Liver (tissue), 9 donors: ENCODE data around the gene PLA2G3. TPM values are rescaled to one million over a fixed set of nuclear protein-coding genes. Genes with fewer than 3 reads are reported as not detected.

Experiments
- DNase-seq: peaks from one replicate; pipeline ENCODE4 v3.0.0-alpha.2; 2017; ENCODE audit warnings: low spot score
- H3K27ac ChIP-seq, 2 donors: one replicate each; pipeline ENCODE4 v1.7.0; 2013; ENCODE audit warnings: inconsistent platforms in 2 of 2, low read length in 2 of 2, control low read depth in 1 of 2, low read depth in 1 of 2, mild to moderate bottlenecking in 1 of 2
- H3K27me3 ChIP-seq, 4 donors: one replicate each; pipeline versions ENCODE4 v1.6.1 to v1.7.0; 2013; ENCODE audit warnings: low read length in 3 of 4, inconsistent platforms in 1 of 4, mild to moderate bottlenecking in 1 of 4, moderate library complexity in 1 of 4; ENCODE audit not compliant: control insufficient read depth in 4 of 4, insufficient read depth in 4 of 4
- H3K36me3 ChIP-seq, 4 donors: one replicate each; pipeline versions ENCODE4 v1.6.1 to v1.7.0; 2013; ENCODE audit warnings: low read length in 3 of 4, mild to moderate bottlenecking in 3 of 4, low read depth in 1 of 4, moderate library complexity in 1 of 4; ENCODE audit not compliant: control insufficient read depth in 4 of 4, insufficient read depth in 3 of 4
- H3K4me1 ChIP-seq, 4 donors: one replicate each; pipeline versions ENCODE4 v1.6.1 to v1.7.0; 2013; ENCODE audit warnings: low read length in 3 of 4, mild to moderate bottlenecking in 3 of 4, moderate library complexity in 1 of 4; ENCODE audit not compliant: control insufficient read depth in 4 of 4, insufficient read depth in 4 of 4
- H3K4me3 ChIP-seq, 3 donors: one replicate each; pipeline versions ENCODE4 v1.6.1 to v1.7.0; 2013; ENCODE audit warnings: low read length in 3 of 3, control low read depth in 1 of 3, low read depth in 1 of 3, mild to moderate bottlenecking in 1 of 3
- H3K9ac ChIP-seq, 2 donors: one replicate each; pipeline ENCODE4 v1.7.0; 2013; ENCODE audit warnings: low read length in 2 of 2, mild to moderate bottlenecking in 2 of 2, moderate library complexity in 2 of 2, control low read depth in 1 of 2, low read depth in 1 of 2
- H3K9me3 ChIP-seq, 4 donors: one replicate each; pipeline versions ENCODE4 v1.6.1 to v1.7.0; 2013; ENCODE audit warnings: low read length in 3 of 4; ENCODE audit not compliant: control insufficient read depth in 4 of 4
- ATF3 ChIP-seq: IDR thresholded peaks from 2 replicates; pipeline ENCODE4 v1.6.1; 2016; ENCODE audit warnings: antibody characterized with exemption
- CTCF ChIP-seq: fragments of 150-350 bp; IDR thresholded peaks from 2 replicates; pipeline ENCODE4 v1.5.1; 2017; ENCODE audit warnings: improper control_type of control experiment, low read depth, low read length; ENCODE audit not compliant: missing input control
- EGR1 ChIP-seq, 2 donors: IDR thresholded peaks; 2 replicates each; pipeline ENCODE4 v1.6.1; 2016 to 2018; ENCODE audit warnings: antibody characterized with exemption in 2 of 2, low read depth in 2 of 2
- FOXA1 ChIP-seq: IDR thresholded peaks from 2 replicates; pipeline ENCODE4 v1.6.1; 2016; ENCODE audit warnings: antibody characterized with exemption
- FOXA2 ChIP-seq: IDR thresholded peaks from 2 replicates; pipeline ENCODE4 v1.6.1; 2016; ENCODE audit warnings: antibody characterized with exemption
- GABPA ChIP-seq, 2 donors: IDR thresholded peaks in 1 of 2; conservative IDR thresholded peaks in 1 of 2; 2 replicates each; pipeline ENCODE4 v1.6.1; 2016; ENCODE audit warnings: antibody characterized with exemption in 2 of 2, mild to moderate bottlenecking in 1 of 2, moderate library complexity in 1 of 2
- HNF4A ChIP-seq, 2 donors: conservative IDR thresholded peaks; 2 replicates each; pipeline ENCODE4 v1.6.1; 2016; ENCODE audit warnings: antibody characterized with exemption in 2 of 2, mild to moderate bottlenecking in 2 of 2
- HNF4G ChIP-seq: IDR thresholded peaks from 2 replicates; pipeline ENCODE4 v1.6.1; 2016; ENCODE audit warnings: antibody characterized with exemption
- JUND ChIP-seq, 2 donors: IDR thresholded peaks; 2 replicates each; pipeline ENCODE4 v1.6.1; 2016; ENCODE audit warnings: antibody characterized with exemption in 2 of 2
- MAX ChIP-seq: IDR thresholded peaks from 2 replicates; pipeline ENCODE4 v1.6.1; 2016; ENCODE audit warnings: antibody characterized with exemption
- NR2F2 ChIP-seq: IDR thresholded peaks from 2 replicates; pipeline ENCODE4 v1.6.1; 2016; ENCODE audit warnings: antibody characterized with exemption
- RAD21 ChIP-seq, 2 donors: IDR thresholded peaks; 2 replicates each; pipeline ENCODE4 v1.6.1; 2016; ENCODE audit warnings: antibody characterized with exemption in 2 of 2, mild to moderate bottlenecking in 2 of 2
- REST ChIP-seq: IDR thresholded peaks from 2 replicates; pipeline ENCODE4 v1.6.1; 2016; ENCODE audit warnings: antibody characterized with exemption, mild to moderate bottlenecking
- RXRA ChIP-seq, 2 donors: IDR thresholded peaks; 2 replicates each; pipeline ENCODE4 v1.6.1; 2017 to 2018; ENCODE audit warnings: antibody characterized with exemption in 2 of 2, mild to moderate bottlenecking in 1 of 2
- SP1 ChIP-seq: IDR thresholded peaks from 2 replicates; pipeline ENCODE4 v1.6.1; 2018; ENCODE audit warnings: antibody characterized with exemption, mild to moderate bottlenecking
- TAF1 ChIP-seq: conservative IDR thresholded peaks from 2 replicates; pipeline ENCODE4 v1.6.1; 2016; ENCODE audit warnings: antibody characterized with exemption, mild to moderate bottlenecking
- YY1 ChIP-seq: IDR thresholded peaks from 2 replicates; pipeline ENCODE4 v1.6.1; 2016; ENCODE audit warnings: antibody characterized with exemption, mild to moderate bottlenecking
- ZBTB33 ChIP-seq: IDR thresholded peaks from 2 replicates; pipeline ENCODE4 v1.6.1; 2016; ENCODE audit warnings: antibody characterized with exemption
- WGBS: extraction: QIAGEN DNeasy Blood & Tissue Kit; methylation state at CpG from one replicate; pipeline ENCODE4 v1.1.7; 2013; 5-methylcytosine and 5-hydroxymethylcytosine counted together
- polyA plus RNA-seq, 2 donors: library from polyadenylated mRNA; stranded (reverse) in 1 of 2; unstranded in 1 of 2; fragments of 200-250 nt in 1 of 2; fragments of >200 nt in 1 of 2; fragmentation: Nextera tagmentation in 1 of 2; extraction: Ambion mirVana in 1 of 2; gene quantifications; one replicate each; pipeline versions ENCODE4 v1.2.1 to v1.2.3, GENCODE V29; 2013 to 2015
- total RNA-seq, 2 donors: library from RNA; depleted of rRNA; stranded (reverse); fragments of >200 nt; gene quantifications; one replicate each; pipeline ENCODE4 v1.2.3, GENCODE V29; 2014
- donor health status: healthy.
- donor health status: healthy.
- donor health status: healthy.
- donor health status: healthy.
- donor health status: healthy.

Gene PLA2G3
- total and polyA plus RNA-seq, 4 donors, result not detected

- WGBS, result 96% methylated on average over 2 of the region's 2 CpGs
- Histone ChIP-seq H3K27ac (no peak overlapping the region), H3K4me1 (peaks cover 5 to 18% (median 13%) of the 10 kb centered on the region in 4 donors), H3K36me3 (peaks cover 0 to 2% (median 0%) of the 10 kb centered on the region in 4 donors), H3K27me3 (no peaks in the 10 kb centered on the region), H3K9ac (no peak overlapping the region), H3K4me3 (no peak overlapping the region), H3K9me3 (no peaks in the 10 kb centered on the region)
- no peak for TF ChIP-seq REST
- no peak for TF ChIP-seq TAF1
- TF ChIP-seq FOXA2, result no peak
- no peak for TF ChIP-seq NR2F2
- TF ChIP-seq SP1, result no peak
- no peak for TF ChIP-seq FOXA1
- TF ChIP-seq EGR1 (IDR thresholded peaks at IDR 0.05; ENCODE audit: low read depth in 2 of 2), result no peak
- no peak for TF ChIP-seq JUND (IDR thresholded peaks at IDR 0.05)
- no peak for TF ChIP-seq ATF3
- no peak for TF ChIP-seq RXRA (IDR thresholded peaks at IDR 0.05)
- no peak for TF ChIP-seq YY1
- no peak for TF ChIP-seq ZBTB33
- no peak for TF ChIP-seq HNF4G
- no peak for TF ChIP-seq HNF4A (conservative IDR thresholded peaks at IDR 0.05)
- no peak for TF ChIP-seq CTCF
- no peak for TF ChIP-seq GABPA (IDR thresholded peaks at IDR 0.05 in 1 of 2, conservative IDR thresholded peaks at IDR 0.05 in 1 of 2)
- no peak for TF ChIP-seq MAX
- TF ChIP-seq RAD21 (IDR thresholded peaks at IDR 0.05), result no peak
- DNase-seq, result no peak
These were observed 38.6 kb upstream of the PLA2G3 start for GRCh38 chr22:31178859-31179258.
